ENCODE data around the gene INPP5B.

The INPP5B gene

DNA sequence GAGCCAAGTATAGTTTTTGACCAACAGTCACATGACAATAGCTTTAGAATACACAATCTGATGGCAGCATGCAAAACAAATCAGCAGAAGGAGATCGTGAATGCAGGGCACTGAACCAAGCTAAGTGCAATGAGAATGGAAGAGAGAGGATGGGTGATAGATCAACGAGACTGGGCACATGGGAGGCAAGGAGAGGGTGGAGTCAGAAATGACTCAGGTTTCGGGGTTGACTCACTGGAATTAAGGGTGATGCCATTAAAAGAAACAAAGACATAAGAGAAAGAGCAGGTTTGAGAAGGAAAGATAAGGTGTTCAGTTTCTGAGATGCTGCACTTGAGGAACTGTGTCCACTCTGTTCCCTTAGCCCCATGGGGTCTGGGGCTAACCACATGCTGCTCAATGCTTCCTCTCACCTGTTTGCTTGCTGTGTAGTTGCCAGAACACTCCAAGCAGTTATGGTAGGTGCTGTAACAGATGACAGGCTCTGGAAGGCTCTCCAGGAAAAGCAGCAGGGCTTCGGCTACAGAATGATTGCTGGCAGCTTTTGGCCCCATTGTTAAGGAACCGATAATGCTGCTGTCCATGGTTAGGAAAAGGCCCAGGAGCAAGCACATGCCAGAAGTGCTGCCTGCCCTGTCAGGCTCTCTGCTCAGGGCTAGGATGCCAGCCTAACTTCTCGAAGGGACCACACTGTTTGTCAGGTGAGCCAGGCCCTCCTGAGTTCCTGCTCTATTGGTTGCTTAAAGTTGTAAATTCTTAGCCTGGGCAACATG is 81.3 kb downstream of the INPP5B start:
- peak; percentile 67 for DNase-seq

DNA sequence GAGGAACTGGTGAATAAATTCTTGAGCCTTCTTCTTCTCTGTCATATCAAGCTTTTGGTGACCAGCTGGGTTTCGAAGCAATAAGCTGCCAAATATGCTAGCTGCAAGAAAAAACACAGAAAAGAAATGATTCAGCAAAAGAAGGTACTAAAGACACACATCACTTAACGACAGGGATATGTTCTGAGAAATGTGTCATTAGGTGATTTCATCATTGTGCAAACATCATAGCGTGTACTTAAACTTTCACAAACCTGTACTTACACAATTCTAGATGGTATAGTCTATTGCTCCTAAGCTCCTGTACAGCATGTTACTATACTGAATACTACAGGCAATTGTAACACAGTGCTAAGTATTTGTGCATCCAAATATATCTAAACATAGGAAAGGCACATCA is 84.5 kb downstream of the INPP5B start:
- DNase-seq = peak; percentile 18

DNA sequence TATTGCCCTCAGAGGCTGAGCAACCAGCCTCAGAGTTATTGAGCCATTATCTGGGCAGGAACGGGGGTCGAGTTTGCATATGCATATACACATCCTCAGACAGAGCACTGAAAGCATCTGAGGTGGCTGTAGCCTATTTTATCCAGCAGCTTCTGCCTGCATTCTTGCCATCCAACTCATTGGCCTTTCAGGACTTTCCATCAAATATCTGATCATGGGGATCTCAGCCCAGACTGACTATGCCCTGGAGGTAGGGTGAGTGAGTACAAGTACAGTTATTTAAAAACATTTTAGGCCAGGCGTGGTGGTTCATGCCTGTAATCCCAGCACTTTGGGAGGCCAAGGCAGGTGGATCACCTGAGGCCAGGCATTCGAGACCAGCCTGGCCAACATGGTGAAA is 85.7 kb downstream of the INPP5B start:
- no peak for DNase-seq

DNA sequence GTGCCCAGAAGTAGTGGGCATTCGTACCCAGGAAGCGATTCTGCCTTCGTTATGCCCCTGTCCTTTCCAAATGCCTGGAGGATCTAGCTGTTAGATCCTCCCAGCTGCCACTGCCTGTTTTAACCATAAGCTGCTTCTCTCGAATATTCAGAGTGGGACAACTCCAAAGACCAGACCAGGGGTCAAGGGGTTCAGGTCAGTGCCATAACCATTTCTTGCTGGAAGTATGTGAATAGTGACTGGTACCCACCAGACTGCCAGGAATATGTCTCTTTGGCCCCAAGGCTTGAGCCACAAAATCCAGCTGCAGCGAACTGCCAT is 86.5 kb downstream of the INPP5B start:
- DNase-seq = no peak

DNA sequence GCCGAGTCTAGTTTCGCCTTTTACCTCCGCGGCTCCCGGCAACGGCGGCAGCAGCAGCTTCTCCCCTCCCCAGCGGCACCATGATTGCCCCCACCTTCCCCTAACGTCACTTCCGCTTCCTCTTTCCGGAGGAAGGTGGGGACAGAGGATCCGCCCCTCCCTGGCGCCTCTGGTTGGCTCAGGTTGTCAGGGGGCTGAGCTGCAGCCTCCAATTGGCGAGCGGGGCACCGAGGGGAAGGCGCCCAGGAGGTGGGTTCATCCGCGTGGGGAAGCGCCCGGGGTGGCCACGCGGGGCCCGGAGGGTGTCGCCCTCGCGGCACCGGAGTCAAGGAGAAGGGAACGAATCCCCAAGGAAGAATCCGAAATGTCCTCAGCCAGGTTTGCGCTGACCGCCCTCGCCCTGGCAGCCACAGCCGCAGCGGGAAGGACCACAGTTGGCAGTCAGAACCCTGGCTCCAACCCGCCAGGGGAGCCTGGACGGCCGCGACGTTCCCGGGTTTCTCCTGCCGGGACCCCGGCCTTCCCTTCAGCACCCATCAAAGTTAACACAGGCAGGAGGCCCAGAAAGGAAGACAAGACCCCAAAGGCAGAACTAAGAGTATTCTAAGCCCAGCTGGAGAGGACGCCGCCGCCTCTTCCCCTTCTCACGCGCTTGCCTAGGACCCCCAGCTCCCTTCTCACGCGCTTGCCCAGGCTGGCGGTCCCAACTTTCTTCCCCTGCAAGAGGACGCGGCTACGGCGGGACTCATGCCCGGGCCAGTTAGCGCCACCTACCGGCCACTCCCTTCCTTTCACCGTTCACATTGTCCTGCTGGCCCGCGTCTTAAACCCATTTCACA is 87.1 kb downstream of the INPP5B start, which contains the start of gene MTF1:
MTF1 (minus strand) TSS at position 86 of the 839 bp plus-strand sequence. CDS start 1,934 bp downstream, outside the sequence.
- DNase-seq = peak; percentile 97

DNA sequence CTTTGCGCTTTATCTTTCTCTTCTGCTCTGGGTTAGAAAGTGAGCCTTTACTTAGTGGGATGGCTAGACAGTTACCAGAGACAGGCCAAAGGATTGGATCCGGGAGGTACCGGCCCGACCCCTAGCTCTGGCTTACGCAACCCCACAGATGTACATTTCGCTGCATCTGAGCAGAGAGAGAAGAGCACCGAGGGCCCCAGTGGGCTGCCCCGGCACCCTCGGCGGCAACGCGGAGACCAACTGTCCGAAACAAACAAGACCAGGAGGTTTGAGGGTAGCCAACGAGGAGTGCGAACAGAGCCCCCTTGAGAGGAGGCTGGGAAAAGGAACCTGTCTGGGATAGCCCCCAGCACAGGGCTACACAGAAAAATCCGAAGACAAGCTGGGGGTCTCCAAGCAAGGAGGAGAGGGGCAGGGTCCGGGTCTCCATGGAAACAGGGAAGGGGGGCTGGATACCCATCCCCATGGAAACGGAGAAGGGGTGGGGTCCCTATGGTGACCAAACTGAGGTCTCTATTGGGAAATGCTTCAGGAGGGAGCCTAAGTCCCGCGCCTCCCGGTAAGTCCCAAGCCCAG is 87.8 kb downstream of the INPP5B start:
- no peak for DNase-seq

DNA sequence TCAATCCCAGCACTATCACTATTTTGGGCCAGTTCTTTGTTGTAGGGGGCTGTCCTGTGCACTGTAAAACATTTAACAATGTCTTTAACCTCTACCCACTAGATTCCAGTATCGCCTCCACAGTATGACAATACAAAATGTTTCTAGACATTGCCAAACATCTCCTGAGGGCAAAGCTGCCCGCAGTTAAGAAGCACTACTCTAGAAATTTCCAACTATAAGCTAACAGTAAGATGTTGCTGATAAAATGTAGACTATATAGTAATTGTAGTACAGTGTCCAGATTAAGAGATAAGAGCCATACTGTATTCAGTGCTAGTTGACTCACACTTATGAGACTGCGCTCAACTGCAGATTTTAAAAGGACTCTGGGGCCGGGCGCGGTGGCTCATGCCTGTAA is 92.4 kb downstream of the INPP5B start:
- DNase-seq = no peak

DNA sequence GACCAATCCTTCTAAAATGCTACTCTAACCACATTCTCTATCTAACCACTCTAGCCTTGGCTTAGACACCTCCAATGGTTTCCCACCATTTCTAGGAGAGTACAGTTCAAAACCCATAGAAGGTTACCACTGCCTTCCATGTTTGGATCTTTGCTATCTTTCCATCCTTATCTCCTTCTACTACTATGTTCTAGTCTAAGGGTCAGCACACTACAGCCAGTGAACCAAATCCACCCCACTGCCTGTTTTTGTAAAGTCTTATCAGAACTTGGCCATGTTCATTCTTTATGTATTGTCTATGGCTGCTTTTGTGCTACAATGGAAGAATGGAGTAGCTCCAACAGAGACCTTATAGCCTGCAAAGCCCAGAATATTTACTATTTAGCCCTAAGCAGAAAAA is 93.7 kb downstream of the INPP5B start:
- no peak for DNase-seq

DNA sequence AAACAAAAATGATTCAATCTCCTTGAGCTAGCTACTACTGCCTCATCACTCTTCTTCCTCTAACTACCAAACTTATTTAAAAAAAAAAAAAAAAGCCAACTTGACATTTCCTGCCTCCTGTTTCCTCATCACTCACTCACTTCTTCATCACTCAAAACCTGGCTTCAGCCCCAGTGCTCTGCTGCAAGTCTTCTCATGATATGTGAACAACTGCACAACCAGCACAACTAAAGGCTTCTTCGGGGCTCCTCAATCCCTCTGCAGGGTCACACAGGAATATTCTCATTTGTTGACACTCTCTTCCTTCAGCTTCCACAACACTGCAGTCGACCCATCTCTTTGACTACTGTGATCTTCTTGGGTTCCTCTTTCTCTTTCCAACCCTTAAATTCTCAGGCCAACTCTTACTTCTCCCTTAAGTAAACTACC is 95.1 kb downstream of the INPP5B start:
- peak; percentile 29 for DNase-seq

DNA sequence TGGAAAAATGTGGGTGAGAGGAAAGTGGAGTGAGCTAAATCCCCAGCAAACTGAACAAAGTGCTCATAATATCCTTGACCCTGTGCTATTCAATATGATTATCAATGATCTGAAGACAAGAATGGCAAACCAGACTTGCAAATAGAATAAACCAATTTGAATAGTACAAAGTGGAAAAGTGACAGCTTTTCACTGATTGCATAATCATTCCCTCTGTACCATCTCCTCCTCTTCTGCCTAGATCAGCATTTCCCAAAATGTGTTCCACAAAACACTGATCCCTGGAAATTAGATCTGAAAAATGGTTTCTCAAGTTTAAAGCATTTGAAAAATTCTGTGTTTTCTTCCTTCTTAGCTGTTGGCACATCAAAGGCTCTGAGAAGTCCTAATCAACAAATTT is 95.6 kb downstream of the INPP5B start:
- no peak for DNase-seq

DNA sequence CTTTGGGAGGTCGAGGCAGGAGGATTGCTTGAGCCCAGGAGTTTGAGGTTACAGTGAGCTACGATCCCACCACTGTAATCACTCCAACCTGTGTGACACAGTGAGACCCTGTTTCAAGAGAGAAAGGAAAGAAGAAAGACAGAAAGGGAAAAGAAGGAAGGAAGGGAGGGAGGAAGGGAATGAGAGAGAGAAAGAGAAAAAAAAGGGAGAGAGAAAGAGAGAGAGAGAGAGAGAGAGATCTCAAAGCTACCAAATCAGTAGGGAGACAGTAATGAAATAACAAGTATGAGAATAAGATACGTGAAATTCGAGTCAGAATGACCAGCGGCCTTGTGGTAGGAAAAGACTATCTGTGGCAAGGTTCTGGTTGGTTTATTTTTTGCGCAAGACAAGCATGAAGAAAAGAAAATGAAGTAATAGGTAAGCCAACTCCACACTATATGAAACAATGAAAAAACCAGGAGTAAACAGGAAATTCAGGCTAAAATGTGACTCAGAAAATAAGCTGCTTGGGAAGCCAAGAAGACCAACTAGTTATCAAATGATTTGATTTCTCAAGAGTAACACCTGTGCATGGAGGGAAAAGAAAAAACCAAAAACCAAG is 96.4 kb downstream of the INPP5B start:
- DNase-seq = peak; percentile 54

DNA sequence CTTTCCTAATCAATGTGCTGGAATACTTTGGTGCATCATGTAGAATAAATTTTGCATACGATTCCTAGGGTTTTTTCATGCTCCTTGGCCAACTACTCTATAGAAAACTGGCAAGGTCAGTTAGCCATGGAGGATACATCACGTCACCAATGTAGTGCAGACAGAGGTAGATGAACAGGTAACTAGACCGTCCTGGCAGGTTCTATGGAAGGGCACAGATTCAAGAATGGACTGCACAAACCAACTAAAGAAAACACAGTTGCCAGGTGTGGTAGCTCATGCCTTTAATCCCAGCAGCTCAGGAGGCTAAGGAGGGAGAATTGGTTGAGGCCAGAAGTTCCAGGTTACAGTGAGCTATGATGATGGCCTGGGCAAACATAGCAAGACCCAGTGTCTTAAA is 97.4 kb downstream of the INPP5B start:
- no peak for DNase-seq

DNA sequence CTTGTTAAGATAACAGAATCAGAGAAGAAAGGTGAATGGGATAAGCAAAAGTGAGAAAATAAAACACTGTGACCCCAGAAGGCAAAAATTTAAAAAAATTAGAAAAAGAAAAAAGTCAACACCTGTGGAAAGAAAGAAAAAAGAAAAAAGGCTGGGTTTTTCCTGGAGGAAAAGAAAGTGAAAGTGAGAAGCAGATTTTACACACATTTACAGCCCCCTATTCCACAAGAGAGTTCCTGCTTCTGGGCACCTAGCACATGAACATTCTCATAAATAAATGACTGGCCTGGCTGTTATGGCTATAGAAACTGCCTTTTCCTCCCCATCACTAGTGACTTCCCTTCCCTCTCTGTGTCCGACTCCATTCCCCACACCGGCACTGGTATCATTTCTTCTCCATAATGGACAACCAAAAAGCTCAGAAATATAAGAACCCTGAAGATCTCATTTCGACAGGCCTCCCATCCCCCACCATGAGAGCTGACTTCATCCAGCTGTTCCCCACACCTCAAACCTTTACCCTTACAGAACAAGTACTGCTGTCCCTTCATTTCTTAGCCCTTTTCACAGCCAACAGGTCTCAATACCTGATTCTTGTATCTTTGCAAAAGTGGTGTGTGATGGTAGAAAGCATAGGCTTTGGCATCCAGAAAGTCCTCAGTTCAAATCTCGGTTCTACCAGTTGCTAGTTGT is 100.1 kb downstream of the INPP5B start:
- no peak for DNase-seq

DNA sequence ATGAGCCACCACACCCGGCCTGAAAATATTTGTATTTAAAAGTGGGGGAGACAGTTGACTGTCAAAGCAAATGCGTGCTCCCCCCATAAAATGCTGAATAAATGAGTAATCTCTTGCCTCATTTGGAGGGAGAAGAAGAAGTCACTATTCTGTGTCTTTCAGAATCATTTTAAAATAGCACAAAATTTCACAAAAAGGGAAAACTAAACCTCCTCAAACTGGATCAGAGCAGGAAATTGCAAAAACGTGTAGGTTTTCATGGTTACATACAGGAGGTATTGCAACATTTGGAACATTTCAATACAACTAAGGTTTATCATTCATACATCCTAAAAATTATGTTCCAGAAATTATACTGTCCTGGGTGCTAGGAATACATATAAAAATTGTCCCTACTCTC is 101.1 kb downstream of the INPP5B start:
- no peak for DNase-seq

DNA sequence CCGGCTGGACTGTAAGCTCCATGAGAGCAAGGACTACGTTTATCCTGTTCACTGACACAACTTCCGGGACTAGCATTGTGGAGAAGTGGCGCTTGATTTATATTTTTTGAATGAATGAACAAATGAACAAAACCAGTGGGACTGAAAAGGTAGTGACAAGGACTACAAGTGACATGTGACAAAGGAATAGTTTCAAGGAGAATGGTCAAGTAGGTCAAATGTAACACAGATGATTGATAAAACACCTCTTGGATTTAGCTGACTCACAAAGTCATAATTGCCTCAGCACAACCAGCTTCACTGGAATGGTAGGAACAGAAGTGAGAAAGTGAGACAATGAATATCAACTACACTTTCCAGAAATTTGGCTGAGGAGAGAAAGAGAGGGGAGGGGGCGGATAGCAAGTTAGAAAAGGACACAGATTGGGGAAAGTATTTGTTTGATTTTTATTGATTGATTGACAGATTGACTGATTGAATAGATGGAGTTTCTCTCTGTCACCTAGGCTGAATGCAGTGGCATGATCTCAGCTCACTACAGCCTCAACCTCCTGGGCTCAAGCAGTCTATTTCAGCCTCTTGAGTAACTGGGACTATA is 101.7 kb downstream of the INPP5B start:
- DNase-seq = no peak

DNA sequence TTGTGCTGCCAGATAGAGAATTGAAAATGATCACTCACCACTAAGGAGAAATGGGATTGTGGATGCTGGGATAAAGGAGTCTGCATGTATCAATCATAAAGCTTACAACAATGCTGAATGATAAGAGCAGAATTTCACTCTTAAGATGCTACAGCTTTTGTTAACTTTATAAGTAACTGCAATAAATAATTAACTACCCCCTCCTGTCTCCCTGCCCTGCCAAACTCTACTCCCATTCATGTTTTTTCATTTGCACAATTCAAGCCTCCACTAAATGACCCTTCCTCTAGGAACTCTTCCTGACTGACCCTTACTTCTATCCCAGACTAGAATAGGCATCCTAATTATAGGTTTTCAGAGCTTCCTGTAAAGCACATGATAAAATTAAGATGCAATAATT is 102.3 kb downstream of the INPP5B start:
- no peak for DNase-seq

DNA sequence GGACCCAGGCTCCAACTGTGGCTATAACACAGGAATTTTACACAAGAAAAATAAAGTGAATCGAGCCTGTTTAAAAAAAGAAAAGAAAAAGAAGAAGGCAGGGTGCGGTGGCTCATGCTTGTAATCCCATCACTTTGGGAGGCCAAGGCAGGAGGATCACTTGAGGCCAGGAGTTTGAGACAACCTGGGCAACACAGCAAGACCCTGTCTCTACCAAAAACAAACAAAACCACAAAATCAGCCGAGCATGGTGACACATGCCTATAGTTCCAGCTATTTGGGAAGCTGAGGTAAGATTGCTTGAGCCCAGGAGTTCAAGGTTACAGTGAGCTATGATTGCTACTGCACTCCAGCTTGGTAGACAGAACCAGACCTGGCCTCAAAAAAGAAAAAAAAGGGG is 105.2 kb downstream of the INPP5B start:
- no peak for DNase-seq

DNA sequence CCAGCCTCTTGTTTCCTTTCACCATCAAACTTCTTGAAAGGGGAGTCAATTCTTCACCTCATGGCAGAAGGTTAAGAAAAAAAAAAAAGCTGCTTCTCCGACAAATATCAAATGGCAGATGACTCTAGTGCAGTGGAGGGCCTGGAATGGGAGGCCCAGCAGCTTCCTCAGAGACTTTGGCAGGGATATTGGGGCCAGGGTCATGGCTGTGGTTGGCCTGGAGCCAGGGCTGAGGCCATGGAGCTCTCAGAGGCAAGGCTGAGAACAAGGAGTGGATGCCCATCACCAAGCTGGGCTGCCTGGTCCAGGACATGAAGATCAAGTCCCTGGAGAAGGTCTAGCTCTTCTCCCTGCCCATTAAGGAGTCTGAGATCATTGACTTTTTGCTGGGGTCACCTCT is 106.1 kb downstream of the INPP5B start:
- no peak for DNase-seq

DNA sequence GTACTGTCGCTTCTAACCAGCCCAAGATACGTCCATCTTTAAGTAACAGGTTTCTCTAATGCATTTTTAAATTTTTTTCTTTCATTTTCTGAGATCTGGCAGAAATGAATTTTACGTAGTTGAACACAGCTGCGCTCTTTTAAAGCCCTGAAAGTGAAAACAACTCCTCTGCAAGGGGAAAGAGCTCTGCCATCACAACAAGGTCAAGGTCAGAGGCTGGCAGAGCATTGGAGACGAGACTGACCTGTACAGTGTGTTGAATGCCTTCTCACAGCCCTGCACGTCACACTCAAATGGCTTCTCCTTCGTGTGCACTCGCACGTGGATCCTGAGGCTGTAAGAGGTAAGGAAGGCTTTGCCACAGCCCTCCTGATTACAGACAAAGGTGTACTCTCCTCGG is 107.2 kb downstream of the INPP5B start:
- no peak for DNase-seq

DNA sequence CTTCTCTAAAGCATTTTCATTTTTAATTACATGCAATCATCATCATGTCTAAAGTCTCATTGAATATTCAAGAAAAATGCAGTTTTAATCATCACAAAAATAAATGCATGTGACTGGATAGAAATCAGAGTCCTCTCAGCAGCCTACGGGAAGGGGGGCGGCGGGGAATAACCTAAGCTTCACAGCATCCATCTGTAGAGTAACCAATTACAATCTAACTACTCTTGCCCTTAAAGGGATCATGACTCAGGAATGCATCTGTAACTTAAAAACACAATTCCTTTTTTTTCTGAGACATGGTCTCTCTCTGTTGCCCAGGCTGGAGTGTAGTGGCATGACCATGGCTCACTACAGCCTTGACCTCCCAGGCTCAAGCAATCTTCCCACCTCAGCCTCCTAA is 110.1 kb downstream of the INPP5B start:
- DNase-seq = no peak

DNA sequence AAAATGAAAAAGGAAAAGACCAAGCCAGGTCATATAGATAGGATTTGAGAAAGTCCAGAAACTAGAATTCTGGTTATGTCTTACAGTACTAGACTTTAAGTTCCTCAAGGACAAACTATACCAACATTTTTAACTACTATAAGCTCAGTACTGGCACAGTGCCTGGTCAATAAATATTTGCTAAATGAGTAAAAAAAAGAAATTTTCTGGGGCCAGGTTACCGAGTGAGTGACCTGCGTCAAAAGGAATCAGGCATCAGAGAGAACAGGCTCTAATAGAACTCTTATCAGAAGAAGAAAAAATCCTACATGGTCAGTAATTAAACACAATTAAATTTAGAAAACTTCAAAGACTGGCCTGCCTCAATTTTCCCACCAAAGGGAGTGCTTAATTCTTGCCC is 115.0 kb downstream of the INPP5B start:
- DNase-seq = no peak

DNA sequence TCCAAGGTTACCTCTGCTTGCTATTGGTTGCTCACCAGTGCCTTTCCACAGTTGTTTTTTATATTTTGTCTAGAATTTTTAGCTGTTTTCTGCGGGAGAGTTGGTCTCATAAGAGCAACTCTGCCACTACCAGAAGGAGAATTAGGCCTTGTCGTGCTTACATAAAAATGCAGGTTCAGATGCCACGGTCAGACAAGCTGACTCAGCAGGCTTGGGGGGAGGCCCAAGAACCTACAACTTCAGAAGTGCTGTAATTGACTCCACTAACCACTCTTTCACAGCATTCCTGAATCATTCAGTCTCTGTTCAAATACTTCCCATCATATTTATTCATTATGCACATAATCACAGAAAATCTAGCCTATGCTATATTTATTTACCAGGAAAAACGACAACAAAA is 115.7 kb downstream of the INPP5B start:
- DNase-seq = no peak
